ENCODE measurements around the gene GBX1.

GRCh38 chr7:151110236-151110940 lies 57.1 kb downstream of the GBX1 start:
- no peak for TF ChIP-seq CTCF (conservative IDR thresholded peaks at IDR 0.05; ENCODE audit: low read length)
- no peak for TF ChIP-seq EZH2phosphoT487 (IDR thresholded peaks at IDR 0.05; ENCODE audit: borderline replicate concordance)

Measured in Loucy (cell line).